ENCODE data around the gene TNP1.

GRCh38 chr2:216819766-216820165, 40.1 kb downstream of the TNP1 start:
- TF ChIP-seq MAX (IDR thresholded peaks at IDR 0.05; ENCODE audit: low read depth) (no peak), ELF1 (IDR thresholded peaks at IDR 0.05) (no peak), MXI1 (IDR thresholded peaks at IDR 0.05; ENCODE audit: low read depth, low read length) (no peak), FOXM1 (IDR thresholded peaks at IDR 0.05; ENCODE audit: low read depth) (no peak), REST (IDR thresholded peaks at IDR 0.05; ENCODE audit: low read depth, low read length) (no peak), CTCF (IDR thresholded peaks at IDR 0.05) (no peak), RAD21 (IDR thresholded peaks at IDR 0.05; ENCODE audit: low read length) (no peak), GABPA (IDR thresholded peaks at IDR 0.05; ENCODE audit: low read depth) (no peak)

All from SK-N-SH (cell line).